Stimulated activated CD4-positive, alpha-beta T cell treated with anti-CD3 and anti-CD28 coated beads, Interleukin-12 subunit alpha, Interleukin-12 subunit beta, amount 100 ng/mL, for 24 hours (primary cell): ENCODE data around the gene CISH.

Experiments
- DNase-seq, 2 experiments: peaks; one replicate each; pipeline ENCODE4 v3.0.0-alpha.2; 2020; ENCODE audit warnings: low read depth in 2 of 2

The CISH gene

GRCh38 chr3:50612970-50613846 is 1.6 kb upstream of the CISH start:
- DNase-seq, result no peak

- DNase-seq, result peak in 1 of 2 experiments; percentile 17
Measured at GRCh38 chr3:50612234-50612882, 784 bp upstream of the CISH start.

- DNase-seq, result no peak
Measured at GRCh38 chr3:50610992-50611463, 546 bp downstream of the CISH start.

- DNase-seq, result no peak
Measured at GRCh38 chr3:50610181-50610971, 1.2 kb downstream of the CISH start.

- DNase-seq, result no peak
Measured at GRCh38 chr3:50609763-50610085, 1.9 kb downstream of the CISH start.

- no peak for DNase-seq
Measured at GRCh38 chr3:50609071-50609762, 2.4 kb downstream of the CISH start.

GRCh38 chr3:50608278-50608677 is 3.3 kb downstream of the CISH start:
- no peak for DNase-seq

- DNase-seq, result no peak
Measured at GRCh38 chr3:50607271-50608091, 4.1 kb downstream of the CISH start.

- DNase-seq, result no peak
Measured at GRCh38 chr3:50606596-50606995, 5.0 kb downstream of the CISH start.

- DNase-seq, result no peak
Measured at GRCh38 chr3:50605901-50606326, 5.7 kb downstream of the CISH start.

- DNase-seq, result no peak
Measured at GRCh38 chr3:50604628-50605588, 6.7 kb downstream of the CISH start.

- no peak for DNase-seq
Measured at GRCh38 chr3:50604110-50604621, 7.4 kb downstream of the CISH start.

GRCh38 chr3:50603261-50604109 is 8.1 kb downstream of the CISH start:
- no peak for DNase-seq

- DNase-seq, result peak in 1 of 2 experiments; percentile 53
Measured at GRCh38 chr3:50602595-50603191, 8.9 kb downstream of the CISH start.

GRCh38 chr3:50600841-50601591 is 10.6 kb downstream of the CISH start:
- peak; percentile 78 to 91 for DNase-seq

GRCh38 chr3:50600141-50600753 is 11.3 kb downstream of the CISH start:
- DNase-seq, result no peak

GRCh38 chr3:50599716-50600118 is 11.9 kb downstream of the CISH start:
- no peak for DNase-seq
